Inflammatory macrophage treated with lipopolysaccharide for 4 hours (primary cell): ENCODE results near the gene CHRM4.

Experiments
- DNase-seq: peaks from one replicate; pipeline ENCODE4 v3.0.0-alpha.2; 2020

The CHRM4 gene

DNA sequence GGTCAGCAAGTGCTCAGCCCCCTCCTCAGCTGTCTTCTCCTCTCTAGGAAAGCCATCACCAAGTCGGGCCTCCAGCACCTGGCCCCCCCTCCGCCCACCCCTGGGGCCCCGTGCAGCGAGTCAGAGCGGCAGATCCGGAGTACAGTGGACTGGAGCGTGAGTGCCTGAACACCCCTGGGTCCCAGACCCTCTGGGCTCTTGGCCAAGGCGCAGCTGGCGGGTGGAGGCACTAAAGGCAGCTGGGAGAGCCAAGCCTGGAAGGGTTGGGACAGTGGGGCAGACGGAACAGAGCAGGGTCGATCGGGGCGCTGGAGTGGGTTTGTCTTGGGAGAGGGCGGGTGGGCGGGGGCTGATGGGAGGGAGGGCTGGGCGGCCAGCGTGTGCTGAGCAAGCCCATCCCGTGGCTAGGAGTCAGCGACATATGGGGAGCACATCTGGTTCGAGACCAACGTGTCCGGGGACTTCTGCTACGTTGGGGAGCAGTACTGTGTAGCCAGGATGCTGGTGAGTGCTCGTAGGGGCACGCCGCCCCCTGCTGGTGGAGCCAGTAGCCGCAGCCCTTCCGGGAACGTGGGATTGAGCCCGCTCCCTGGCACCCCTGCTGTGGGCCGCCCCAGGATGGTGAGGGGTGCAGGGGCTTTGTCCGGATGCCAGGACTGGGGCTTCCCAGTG, 24.2 kb downstream of the CHRM4 start:
- DNase-seq = peak; percentile 57

DNA sequence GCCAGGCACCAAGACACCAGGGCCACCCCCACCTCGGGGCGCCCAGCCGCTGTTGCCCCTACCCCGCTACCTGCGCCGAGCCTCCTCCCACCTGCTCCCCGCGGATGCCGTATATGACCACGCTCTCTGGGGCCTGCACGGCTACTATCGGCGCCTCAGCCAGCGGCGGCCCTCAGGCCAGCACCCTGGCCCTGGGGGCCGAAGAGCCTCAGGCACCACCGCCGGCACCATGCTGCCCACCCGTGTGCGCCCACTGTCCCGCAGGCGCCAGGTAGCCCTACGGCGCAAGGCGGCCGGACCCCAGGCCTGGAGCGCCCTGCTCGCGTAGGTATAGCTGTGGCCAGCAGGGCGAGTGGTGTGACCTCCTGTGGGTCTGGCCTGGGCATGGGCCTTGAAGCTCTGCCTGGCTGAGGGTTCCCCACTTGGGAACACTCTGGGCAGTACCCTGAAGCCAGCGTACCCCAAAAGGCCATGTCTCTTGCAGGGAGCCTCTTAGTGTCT, 24.9 kb downstream of the CHRM4 start:
- no peak for DNase-seq

GRCh38 chr11:46366260-46366659, 25.3 kb downstream of the CHRM4 start:
- no peak for DNase-seq

GRCh38 chr11:46364791-46365190, 26.8 kb downstream of the CHRM4 start:
- no peak for DNase-seq

DNA sequence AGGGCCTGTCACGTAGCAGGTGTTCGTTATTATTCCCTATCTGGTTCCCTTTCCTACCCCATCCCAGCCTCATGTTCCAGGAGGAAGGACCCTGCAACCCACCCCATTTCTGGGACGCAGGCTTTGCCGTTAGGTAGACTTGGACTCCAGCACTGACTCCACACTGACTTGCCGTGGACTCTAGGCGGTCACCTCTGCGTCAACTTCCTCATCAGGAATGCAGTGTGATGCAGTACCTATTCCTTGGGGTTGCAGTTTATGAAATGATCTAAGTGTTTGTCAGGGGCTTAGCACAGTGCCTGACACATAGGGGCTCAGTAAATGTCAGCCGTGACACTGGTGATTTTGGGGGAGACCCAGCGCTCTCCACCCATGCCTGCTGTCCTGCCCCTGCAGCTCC, 27.5 kb downstream of the CHRM4 start:
- DNase-seq = peak; percentile 33

- DNase-seq = peak; percentile 87
These were observed 28.0 kb downstream of the CHRM4 start for GRCh38 chr11:46363455-46364005.

- peak; percentile 92 for DNase-seq
These were observed 28.6 kb downstream of the CHRM4 start for GRCh38 chr11:46363031-46363407.

DNA sequence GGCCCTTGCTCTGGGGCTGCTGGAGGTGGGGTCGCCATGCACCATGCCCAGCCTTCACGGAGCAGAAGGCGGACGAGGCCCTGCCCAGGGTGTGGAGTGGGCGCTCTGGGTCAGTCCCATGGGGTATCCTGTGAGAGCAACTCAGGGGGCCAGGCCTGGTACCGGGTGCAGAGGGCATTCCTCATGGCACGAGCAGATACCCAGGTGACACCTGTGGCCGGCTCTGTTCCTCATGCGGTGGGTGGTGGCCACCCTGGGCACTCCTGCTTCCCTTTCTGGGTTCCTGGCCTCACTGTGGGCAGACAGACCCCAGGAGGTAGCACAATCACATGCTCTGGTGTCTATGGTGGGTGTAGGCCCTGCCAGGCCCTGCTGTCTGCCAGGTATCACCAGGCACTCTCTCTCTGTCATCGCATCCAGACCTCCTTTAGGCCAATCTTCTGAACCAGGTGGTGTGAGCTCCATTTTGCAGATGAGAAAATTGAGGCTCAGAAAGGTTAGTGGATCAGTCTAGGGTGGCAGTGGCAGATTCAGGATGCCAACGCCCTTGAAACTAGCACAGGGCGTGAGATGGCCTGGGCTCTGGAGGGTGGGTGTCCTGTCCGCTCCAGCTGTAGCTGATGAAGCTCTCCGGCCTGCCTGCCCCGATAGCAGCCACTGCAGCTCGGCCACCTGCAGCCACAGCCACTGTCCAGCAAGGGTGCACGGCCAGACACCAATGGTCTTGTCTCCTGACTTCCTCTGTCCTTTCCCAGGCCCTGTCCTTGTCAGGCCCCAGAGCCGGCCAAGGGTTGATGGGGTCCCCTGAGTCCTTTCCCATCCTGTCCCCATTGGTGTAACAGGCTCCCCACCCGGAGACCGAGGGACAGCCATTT, 29.2 kb downstream of the CHRM4 start:
- no peak for DNase-seq

GRCh38 chr11:46361283-46362155, 30.1 kb downstream of the CHRM4 start:
- DNase-seq = peak; percentile 91

DNA sequence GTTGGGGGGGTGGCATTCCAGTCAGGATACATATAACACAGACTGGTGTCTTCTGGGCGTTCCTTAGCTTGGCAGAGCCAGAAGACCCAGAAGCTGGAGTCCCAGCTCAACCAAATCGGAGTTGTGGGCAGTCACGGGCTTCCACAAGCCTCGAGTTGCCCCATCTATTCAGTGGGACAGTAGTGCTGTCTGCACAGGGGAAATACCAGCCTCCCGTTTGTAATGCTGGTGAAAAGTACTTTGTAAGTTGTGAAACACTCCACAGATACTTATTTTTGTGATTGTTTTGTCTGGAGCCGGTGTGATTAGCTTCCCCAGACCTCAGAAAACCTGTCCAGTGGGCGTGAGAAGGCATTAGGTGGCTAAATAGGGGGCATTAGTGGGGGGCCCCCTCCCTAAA, 30.7 kb downstream of the CHRM4 start:
- DNase-seq = peak; percentile 83

GRCh38 chr11:46359953-46360352, 31.6 kb downstream of the CHRM4 start:
- DNase-seq = no peak

GRCh38 chr11:46357483-46357936, 34.1 kb downstream of the CHRM4 start:
- peak; percentile 53 for DNase-seq

GRCh38 chr11:46356924-46357482, 34.6 kb downstream of the CHRM4 start:
- DNase-seq = peak; percentile 78

GRCh38 chr11:46353698-46354097, 37.9 kb downstream of the CHRM4 start:
- no peak for DNase-seq

DNA sequence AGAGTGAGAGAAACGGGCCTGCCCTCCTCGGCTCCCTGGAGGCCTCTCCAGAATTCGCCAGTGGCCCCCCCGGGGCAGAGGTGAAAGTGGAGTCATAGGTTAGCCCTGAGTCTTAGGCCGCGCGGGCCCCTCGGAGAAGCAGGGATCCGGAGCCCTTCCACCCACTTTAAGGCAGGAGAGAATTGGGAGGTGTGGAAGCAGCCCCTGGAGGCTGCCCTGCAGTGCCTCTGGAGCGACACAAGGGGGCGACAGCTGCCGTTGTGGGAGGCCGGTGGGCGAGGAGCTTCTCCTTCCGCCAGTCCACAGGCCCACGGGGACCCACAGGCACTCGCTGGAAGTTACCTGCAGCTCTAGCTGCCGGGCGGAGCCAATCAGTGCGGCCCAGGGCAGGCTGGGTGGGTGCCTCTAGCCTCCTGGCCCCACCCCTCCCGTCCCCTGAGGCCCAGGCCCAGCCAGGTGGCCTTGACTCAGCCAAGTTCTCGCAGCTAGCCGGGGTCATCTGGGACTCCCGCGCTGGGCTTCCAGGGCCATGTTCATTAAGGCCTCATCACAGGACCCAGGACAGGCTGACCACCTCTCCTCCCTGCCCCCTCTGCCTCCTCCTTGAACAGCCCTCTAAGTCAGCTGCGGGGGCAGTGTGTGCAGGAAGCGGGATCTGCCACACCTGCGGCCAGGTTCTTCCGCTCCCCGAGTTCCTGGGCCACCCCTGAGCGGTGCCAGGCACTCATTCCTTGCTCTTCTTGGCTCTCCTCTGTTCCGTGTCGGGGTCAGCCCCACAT, 39.3 kb downstream of the CHRM4 start:
- peak; percentile 58 for DNase-seq

GRCh38 chr11:46351606-46352005, 40.0 kb downstream of the CHRM4 start:
- no peak for DNase-seq

GRCh38 chr11:46351148-46351547, 40.4 kb downstream of the CHRM4 start:
- DNase-seq = no peak

DNA sequence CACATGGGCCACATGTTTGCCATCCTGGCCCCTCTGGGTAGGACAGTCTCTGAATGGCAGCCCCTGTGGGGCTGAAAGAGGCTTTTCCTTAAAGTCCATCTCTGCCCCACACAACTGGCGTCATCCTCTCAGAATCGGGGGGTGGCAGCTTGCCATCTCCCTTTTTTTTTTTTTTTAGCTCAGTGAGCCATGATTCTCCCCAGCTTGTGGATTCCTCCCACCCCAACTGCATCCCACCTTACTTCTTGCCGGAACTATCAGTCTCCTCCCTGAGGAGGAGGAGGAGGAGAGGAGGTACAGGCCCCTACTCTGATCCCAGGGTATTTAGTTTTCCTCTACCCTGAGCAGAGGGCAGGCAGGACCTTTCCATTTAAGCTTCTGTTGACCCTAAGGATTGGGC, 40.9 kb downstream of the CHRM4 start:
- no peak for DNase-seq

GRCh38 chr11:46348566-46349401, 42.8 kb downstream of the CHRM4 start:
- DNase-seq = no peak

DNA sequence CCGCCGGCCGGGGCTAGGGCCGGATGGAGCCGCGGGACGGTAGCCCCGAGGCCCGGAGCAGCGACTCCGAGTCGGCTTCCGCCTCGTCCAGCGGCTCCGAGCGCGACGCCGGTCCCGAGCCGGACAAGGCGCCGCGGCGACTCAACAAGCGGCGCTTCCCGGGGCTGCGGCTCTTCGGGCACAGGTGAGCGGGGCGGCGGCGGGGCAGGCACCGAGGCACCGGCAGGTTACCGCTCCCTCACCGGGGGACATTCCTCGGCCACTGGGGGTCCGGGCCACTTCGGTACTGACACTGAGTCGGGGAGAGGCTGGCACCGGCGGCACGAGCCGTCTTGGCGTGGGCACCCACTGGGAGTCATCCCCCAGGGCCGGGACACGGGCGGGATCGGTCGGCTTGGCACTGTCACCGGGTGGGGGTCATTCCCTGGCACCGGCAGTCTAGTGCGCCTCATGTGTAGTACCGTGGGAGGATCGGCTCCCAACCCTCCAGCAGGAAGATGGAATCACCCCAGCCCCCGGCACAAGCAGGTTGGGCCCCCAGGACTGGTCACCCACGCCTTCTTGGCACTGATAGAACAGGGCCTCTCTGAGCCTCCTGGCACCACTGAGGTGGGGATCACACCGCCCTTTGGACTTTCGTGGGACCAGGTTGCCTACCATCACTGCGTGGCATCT, 43.8 kb downstream of the CHRM4 start:
- no peak for DNase-seq
